ENCODE data around the gene FBXO31.

- TF ChIP-seq CTCF (IDR thresholded peaks at IDR 0.05 in 4 of 5, conservative IDR thresholded peaks at IDR 0.05 in 1 of 5) (no peak), POLR2A (IDR thresholded peaks at IDR 0.05) (no peak)
Observed at GRCh38 chr16:87295661-87296531, 87.7 kb downstream of the FBXO31 start.

Measured in gastrocnemius medialis (tissue), 4 donors.